Adrenal gland (tissue), 5 donors: ENCODE results near the gene AP3M1.

Experiments used
- POLR2A ChIP-seq, 2 donors: fragments of 450-650 bp; IDR thresholded peaks; one replicate each; pipeline ENCODE4 v1.6.1; 2017; ENCODE audit warnings: antibody characterized with exemption in 2 of 2, mild to moderate bottlenecking in 2 of 2, moderate library complexity in 1 of 2
- TF ChIP-seq, protein P1 (sequence below), 6 experiments: fragments of 450-650 bp in 4 of 6; fragments of 200-600 bp in 2 of 6; sonication (generic) in 1 of 6; IDR thresholded peaks; 1 replicate in 5 of 6; 2 replicates in 1 of 6; pipeline versions ENCODE4 v1.5.1 to v1.8.0; 2016 to 2021; ENCODE audit warnings: antibody characterized with exemption in 6 of 6, mild to moderate bottlenecking in 2 of 6, moderate library complexity in 1 of 6
- donor health status: DM: no; HTN: no; CAD: no.

DNA sequence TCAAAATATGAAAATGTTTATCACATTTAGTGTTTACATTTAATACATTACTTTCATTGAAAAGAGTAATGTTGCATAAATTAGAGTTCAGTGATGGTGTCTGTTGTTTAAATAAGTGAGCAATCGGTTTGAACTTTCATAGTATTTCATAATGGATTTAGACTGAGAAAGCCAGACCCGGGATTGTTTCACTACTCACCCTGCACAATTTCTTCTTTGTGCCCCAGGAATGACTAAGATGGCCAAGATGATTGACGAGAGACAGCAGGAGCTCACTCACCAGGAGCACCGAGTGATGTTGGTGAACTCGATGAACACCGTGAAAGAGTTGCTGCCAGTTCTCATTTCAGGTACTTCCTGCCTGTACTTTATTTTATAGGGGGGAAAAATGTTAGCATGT is 78.1 kb downstream of the AP3M1 start:
- TF ChIP-seq, protein P1, sequence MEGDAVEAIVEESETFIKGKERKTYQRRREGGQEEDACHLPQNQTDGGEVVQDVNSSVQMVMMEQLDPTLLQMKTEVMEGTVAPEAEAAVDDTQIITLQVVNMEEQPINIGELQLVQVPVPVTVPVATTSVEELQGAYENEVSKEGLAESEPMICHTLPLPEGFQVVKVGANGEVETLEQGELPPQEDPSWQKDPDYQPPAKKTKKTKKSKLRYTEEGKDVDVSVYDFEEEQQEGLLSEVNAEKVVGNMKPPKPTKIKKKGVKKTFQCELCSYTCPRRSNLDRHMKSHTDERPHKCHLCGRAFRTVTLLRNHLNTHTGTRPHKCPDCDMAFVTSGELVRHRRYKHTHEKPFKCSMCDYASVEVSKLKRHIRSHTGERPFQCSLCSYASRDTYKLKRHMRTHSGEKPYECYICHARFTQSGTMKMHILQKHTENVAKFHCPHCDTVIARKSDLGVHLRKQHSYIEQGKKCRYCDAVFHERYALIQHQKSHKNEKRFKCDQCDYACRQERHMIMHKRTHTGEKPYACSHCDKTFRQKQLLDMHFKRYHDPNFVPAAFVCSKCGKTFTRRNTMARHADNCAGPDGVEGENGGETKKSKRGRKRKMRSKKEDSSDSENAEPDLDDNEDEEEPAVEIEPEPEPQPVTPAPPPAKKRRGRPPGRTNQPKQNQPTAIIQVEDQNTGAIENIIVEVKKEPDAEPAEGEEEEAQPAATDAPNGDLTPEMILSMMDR (IDR thresholded peaks at IDR 0.05): no peak
- TF ChIP-seq POLR2A (IDR thresholded peaks at IDR 0.05): no peak
